GM18502 (cell line): ENCODE results near the gene PLP1.
"Not testable (repeated sequence)": the region's sequence is repeated elsewhere in the genome, so short reads cannot be mapped to it uniquely, and the experiment has no call there.

Experiments used
- ATAC-seq: cut with Tn5 transposase; IDR thresholded peaks from one replicate; pipeline ENCODE4 v1.9.1; 2021; ENCODE audit warnings: mild to moderate bottlenecking; ENCODE audit not compliant: unreplicated experiment, poor library complexity

The PLP1 gene

GRCh38 chrX:103780336-103781061 is 3.9 kb downstream of the PLP1 start:
- ATAC-seq, result no peak

GRCh38 chrX:103781062-103781402 is 4.4 kb downstream of the PLP1 start:
- no peak for ATAC-seq

- no peak for ATAC-seq
These were observed 5.1 kb downstream of the PLP1 start for GRCh38 chrX:103781706-103782105.

GRCh38 chrX:103782640-103783039 is 6.0 kb downstream of the PLP1 start:
- ATAC-seq, result no peak

GRCh38 chrX:103783196-103783595 is 6.6 kb downstream of the PLP1 start:
- ATAC-seq, result no peak

GRCh38 chrX:103783971-103784370 is 7.3 kb downstream of the PLP1 start:
- ATAC-seq, result no peak

- ATAC-seq, result peak; percentile 91
These were observed 12.4 kb downstream of the PLP1 start for GRCh38 chrX:103789004-103789403.

- no peak for ATAC-seq
These were observed 14.6 kb downstream of the PLP1 start for GRCh38 chrX:103791228-103791627.

GRCh38 chrX:103791826-103792485 is 15.3 kb downstream of the PLP1 start:
- no peak for ATAC-seq

GRCh38 chrX:103792916-103793544 is 16.4 kb downstream of the PLP1 start:
- no peak for ATAC-seq

- ATAC-seq, result no peak
These were observed 16.9 kb downstream of the PLP1 start for GRCh38 chrX:103793545-103793940.

GRCh38 chrX:103794119-103794518 is 17.5 kb downstream of the PLP1 start:
- no peak for ATAC-seq

GRCh38 chrX:103797691-103798090 is 21.1 kb downstream of the PLP1 start:
- no peak for ATAC-seq

GRCh38 chrX:103800318-103800717 is 23.7 kb downstream of the PLP1 start:
- no peak for ATAC-seq

- no peak for ATAC-seq
These were observed 29.2 kb downstream of the PLP1 start for GRCh38 chrX:103805860-103806259.

GRCh38 chrX:103806862-103807474 is 30.3 kb downstream of the PLP1 start:
- ATAC-seq, result no peak

- no peak for ATAC-seq
These were observed 35.2 kb downstream of the PLP1 start for GRCh38 chrX:103811858-103812257.

GRCh38 chrX:103817101-103817500 is 40.5 kb downstream of the PLP1 start:
- ATAC-seq, result not testable (repeated sequence)

GRCh38 chrX:103817502-103817901 is 40.9 kb downstream of the PLP1 start:
- peak; percentile 75 for ATAC-seq

GRCh38 chrX:103818842-103819619 is 42.4 kb downstream of the PLP1 start:
- no peak for ATAC-seq
